ENCODE results near the gene OVOL2. TPM values are rescaled to one million over a fixed set of nuclear protein-coding genes. Genes with fewer than 3 reads are reported as not detected.

OVOL2 gene
- total and polyA plus RNA-seq, 2 of the 8 experiments (the other 6 are each of a cell fraction or from before 2014, with no cell fraction given), result 11.0 to 11.4 TPM

DNA sequence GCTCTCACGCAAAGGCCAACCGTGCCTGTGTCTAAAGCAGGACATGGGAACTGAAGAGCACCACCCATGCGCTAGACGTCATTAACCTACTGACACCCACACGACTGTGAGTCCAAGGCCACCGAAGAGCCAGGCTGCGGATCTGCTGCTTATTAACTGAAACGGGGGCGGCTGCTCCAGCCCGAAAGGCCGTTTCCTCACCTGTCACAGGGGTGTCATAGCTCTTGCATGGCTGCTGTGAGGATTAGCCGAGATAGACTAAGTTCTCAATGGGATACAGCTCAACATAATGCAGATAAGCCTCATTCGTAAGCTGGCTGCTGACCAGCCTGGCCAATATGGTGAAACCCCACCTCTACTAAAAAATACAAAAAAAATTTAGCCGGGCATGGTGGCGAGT, 26.7 kb downstream of the OVOL2 start (continued):
- TF ChIP-seq ZNF274 (IDR thresholded peaks at IDR 0.05; ENCODE audit: borderline replicate concordance, extremely low read depth, low read length), result no peak
- TF ChIP-seq RFX5 (IDR thresholded peaks at IDR 0.05; ENCODE audit: borderline replicate concordance, low read depth, low read length), result no peak
- TF ChIP-seq JUND (IDR thresholded peaks at IDR 0.05; ENCODE audit: low read length), result no peak
- TF ChIP-seq, protein P1, sequence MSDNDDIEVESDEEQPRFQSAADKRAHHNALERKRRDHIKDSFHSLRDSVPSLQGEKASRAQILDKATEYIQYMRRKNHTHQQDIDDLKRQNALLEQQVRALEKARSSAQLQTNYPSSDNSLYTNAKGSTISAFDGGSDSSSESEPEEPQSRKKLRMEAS (IDR thresholded peaks at IDR 0.05), result no peak
